PC-3 (cell line): Measurements from ENCODE around the gene S1PR1. TPM values are rescaled to one million over a fixed set of nuclear protein-coding genes. Genes with fewer than 3 reads are reported as not detected.

Experiments
- ATAC-seq: fragments of 200-7000 bp; cut with Tn5 transposase; 2 replicates; pipeline ENCODE4 v1.9.1; 2020; ENCODE audit warnings: mild to moderate bottlenecking, moderate library complexity
- BruUV-seq: library from RNA; stranded (reverse); fragments of 400-500 nt; replicated peaks from 2 replicates; lab custom pipeline; 2021; lab: Mats Ljungman, UMichigan
- CTCF ChIA-PET: fragments of 300-600 bp; sonication (Branson Sonifier 250); formaldehyde crosslinking; loops from one replicate; lab custom pipeline; 2022; ENCODE audit warnings: antibody characterized with exemption; lab: Charles Lee
- POLR2A ChIA-PET: fragments of 300-600 bp; sonication (Branson Sonifier 250); formaldehyde crosslinking; loops from one replicate; lab custom pipeline; 2022; ENCODE audit warnings: antibody characterized with exemption; ENCODE audit not compliant: unreplicated experiment; lab: Charles Lee
- DNase-seq: peaks from one replicate; pipeline ENCODE4 v3.0.0-alpha.2; 2015
- H2AFZ ChIP-seq: fragments of 300-600 bp; sonication (generic); 2 replicates; pipeline ENCODE4 v1.6.0; 2016; ENCODE audit warnings: antibody characterized with exemption, low read length
- H3F3A ChIP-seq: fragments of 300-600 bp; sonication (generic); one replicate; pipeline ENCODE4 v1.6.0; 2017; ENCODE audit warnings: antibody characterized with exemption, low read length, control low read depth, mild to moderate bottlenecking; ENCODE audit not compliant: unreplicated experiment
- H3K27ac ChIP-seq: fragments of 300-600 bp; sonication (generic); 2 replicates; pipeline ENCODE4 v1.5.1; 2016; ENCODE audit warnings: mild to moderate bottlenecking, low read length
- H3K27me3 ChIP-seq: fragments of 300-600 bp; sonication (generic); 2 replicates; pipeline ENCODE4 v1.6.1; 2016; ENCODE audit warnings: low read length, mixed read lengths
- H3K36me3 ChIP-seq: fragments of 300-600 bp; sonication (generic); 2 replicates; pipeline ENCODE4 v1.6.1; 2016; ENCODE audit warnings: low read depth, mixed run types, low read length, mixed read lengths
- H3K4me1 ChIP-seq: fragments of 300-600 bp; sonication (generic); 2 replicates; pipeline ENCODE4 v1.5.1; 2016; ENCODE audit warnings: low read length; ENCODE audit not compliant: insufficient read depth
- H3K4me2 ChIP-seq: fragments of 300-600 bp; sonication (generic); 2 replicates; pipeline ENCODE4 v1.6.0; 2016; ENCODE audit warnings: low read length
- H3K4me3 ChIP-seq: fragments of 300-600 bp; sonication (generic); 2 replicates; pipeline ENCODE4 v1.5.1; 2016; ENCODE audit warnings: mild to moderate bottlenecking, low read length, mixed read lengths
- H3K79me2 ChIP-seq: fragments of 300-600 bp; sonication (generic); 2 replicates; pipeline ENCODE4 v1.6.1; 2017; ENCODE audit warnings: low read length, mixed read lengths
- H3K9ac ChIP-seq: fragments of 300-600 bp; sonication (generic); 2 replicates; pipeline ENCODE4 v1.6.0; 2016; ENCODE audit warnings: mild to moderate bottlenecking, low read length
- H3K9me2 ChIP-seq: fragments of 300-600 bp; sonication (generic); replicated peaks from 2 replicates; pipeline ENCODE4 v1.6.1; 2016; ENCODE audit warnings: mixed run types, low read length, mixed read lengths
- H3K9me3 ChIP-seq: fragments of 300-600 bp; sonication (generic); 2 replicates; pipeline ENCODE4 v1.6.1; 2016; ENCODE audit warnings: low read length, mixed read lengths
- H4K20me1 ChIP-seq: fragments of 300-600 bp; sonication (generic); 2 replicates; pipeline ENCODE4 v1.6.1; 2016; ENCODE audit warnings: low read length, mixed read lengths
- CTCF ChIP-seq: fragments of 300-600 bp; sonication (generic); conservative IDR thresholded peaks from 2 replicates; pipeline ENCODE4 v1.5.1; 2017; ENCODE audit warnings: antibody characterized with exemption, low read depth, mild to moderate bottlenecking, low read length
- EZH2 ChIP-seq: fragments of 300-600 bp; sonication (generic); IDR thresholded peaks from one replicate; pipeline ENCODE4 v1.6.1; 2017; ENCODE audit warnings: antibody characterized with exemption, mild to moderate bottlenecking, low read length; ENCODE audit not compliant: unreplicated experiment
- EZH2phosphoT487 ChIP-seq: fragments of 300-600 bp; sonication (generic); IDR thresholded peaks from 2 replicates; pipeline ENCODE4 v1.6.1; 2018; ENCODE audit warnings: mild to moderate bottlenecking, antibody characterized with exemption, low read length, borderline replicate concordance
- intact Hi-C: fragments of 100-400 bp; cut with micrococcal nuclease; formaldehyde crosslinking; loops from 2 replicates; pipeline ENCODE4 v1.9.0; 2023
- total RNA-seq: library from RNA; depleted of rRNA; stranded (reverse); fragments of >200 nt; gene quantifications from 2 replicates; pipeline ENCODE4 v1.2.3, GENCODE V29; 2014

The S1PR1 gene
- total RNA-seq, 1 experiment from 2014 or later, result 2.1 TPM

- ChIA-PET CTCF (interaction anchor here (0.8 to 2.3 kb wide), 6 partner anchors 47 to 316 kb away, joined by 3 to 18 read pairs (median 4); no protein-coding TSS in a partner anchor), POLR2A (interaction anchor here (0.6 kb wide), 1 partner anchor 11 kb away, joined by 6 read pairs; no protein-coding TSS in a partner anchor)
- no TSS peak for BruUV-seq
- Histone ChIP-seq H3K9ac (no peak overlapping the region), H2AFZ (no peak overlapping the region), H3F3A (no peaks in the 10 kb centered on the region), H3K79me2 (no peaks in the 10 kb centered on the region), H3K4me3 (no peak overlapping the region), H3K9me2 (no peaks in the 10 kb centered on the region), H3K27ac (no peak overlapping the region), H3K4me2 (no peak overlapping the region), H3K4me1 (peaks cover 9% of the 10 kb centered on the region; the same call in 1 of the 2 replicates), H4K20me1 (no peaks in the 10 kb centered on the region), H3K27me3 (no peaks in the 10 kb centered on the region), H3K36me3 (no peaks in the 10 kb centered on the region), H3K9me3 (no peaks in the 10 kb centered on the region)
- no peak for ATAC-seq
- intact Hi-C loops, result loop anchor here (5.0 kb wide), 2 partner anchors 87 to 118 kb away; no protein-coding TSS in a partner anchor
- DNase-seq, result no peak
- TF ChIP-seq EZH2phosphoT487 (no peak), CTCF (peak; percentile 39; the same call in 1 of the 2 replicates)
These were observed 2.5 kb downstream of the S1PR1 start for GRCh38 chr1:101239095-101240040.

GRCh38 chr1:101240041-101240430 lies 3.2 kb downstream of the S1PR1 start:
- TF ChIP-seq CTCF (no peak), EZH2phosphoT487 (no peak)
- Histone ChIP-seq H3K9ac (no peak overlapping the region), H3K4me1 (peaks cover 9% of the 10 kb centered on the region; the same call in 1 of the 2 replicates), H3K4me3 (no peak overlapping the region), H3F3A (no peaks in the 10 kb centered on the region), H4K20me1 (no peaks in the 10 kb centered on the region), H3K9me3 (no peaks in the 10 kb centered on the region), H3K36me3 (no peaks in the 10 kb centered on the region), H3K9me2 (no peaks in the 10 kb centered on the region), H2AFZ (no peak overlapping the region), H3K27ac (no peak overlapping the region), H3K4me2 (no peak overlapping the region), H3K27me3 (no peaks in the 10 kb centered on the region), H3K79me2 (no peaks in the 10 kb centered on the region)
- ChIA-PET POLR2A (no interaction called here), CTCF (no interaction called here)
- intact Hi-C loops, result no loop called here
- BruUV-seq, result no TSS peak
- DNase-seq (no peak), ATAC-seq (no peak)

- no peaks in the 10 kb centered on the region for H3F3A ChIP-seq
- no peaks in the 10 kb centered on the region for H3K9me3 ChIP-seq
- no peak overlapping the region for H3K4me3 ChIP-seq
- intact Hi-C loops, result no loop called here
- ATAC-seq (no peak), DNase-seq (no peak)
- H3K36me3 ChIP-seq, result no peaks in the 10 kb centered on the region
- H3K27me3 ChIP-seq, result no peaks in the 10 kb centered on the region
- ChIA-PET CTCF (interaction anchor here (0.6 kb wide), 1 partner anchor 359 kb away, joined by 3 read pairs; no protein-coding TSS in a partner anchor), POLR2A (no interaction called here)
- peaks cover 9% of the 10 kb centered on the region; the same call in 1 of the 2 replicates for H3K4me1 ChIP-seq
- H3K9me2 ChIP-seq, result no peaks in the 10 kb centered on the region
- no peak for TF ChIP-seq CTCF
- no peak for TF ChIP-seq EZH2
- TF ChIP-seq EZH2phosphoT487, result no peak
- H3K4me2 ChIP-seq, result no peak overlapping the region
- no TSS peak for BruUV-seq
- no peak overlapping the region for H3K27ac ChIP-seq
- no peaks in the 10 kb centered on the region for H3K79me2 ChIP-seq
- H3K9ac ChIP-seq, result no peak overlapping the region
- no peak overlapping the region for H2AFZ ChIP-seq
- no peaks in the 10 kb centered on the region for H4K20me1 ChIP-seq
These were observed 4.8 kb downstream of the S1PR1 start for GRCh38 chr1:101241485-101242225.
